A549 (cell line): ENCODE results near the gene TTC3.

Source experiments
- CTCF ChIP-seq: fragments of >200 bp; sonication (Bioruptor Twin); formaldehyde crosslinking; IDR thresholded peaks from 3 replicates; pipeline ENCODE4 v1.5.1; 2016
- MAFK ChIP-seq: fragments of 450-650 bp; IDR thresholded peaks from 2 replicates; pipeline ENCODE4 v1.6.1; 2014; ENCODE audit not compliant: partially characterized antibody
- MAX ChIP-seq: IDR thresholded peaks from 2 replicates; pipeline ENCODE4 v1.6.1; 2012
- PHF8 ChIP-seq: fragments of 200-600 bp; sonication (generic); IDR thresholded peaks from 2 replicates; pipeline ENCODE4 v1.6.1; 2016; ENCODE audit warnings: low read depth, mild to moderate bottlenecking, antibody characterized with exemption, moderate library complexity, borderline replicate concordance
- POLR2A ChIP-seq: IDR thresholded peaks from 2 replicates; pipeline ENCODE4 v1.6.1; 2012; ENCODE audit warnings: mild to moderate bottlenecking, low read length
- RAD21 ChIP-seq, 2 experiments: fragments of >200 bp in 1 of 2; sonication (Bioruptor Twin) in 1 of 2; formaldehyde crosslinking in 1 of 2; IDR thresholded peaks in 1 of 2; conservative IDR thresholded peaks in 1 of 2; 2 replicates in 1 of 2; 3 replicates in 1 of 2; pipeline ENCODE4 v1.6.1; 2012 to 2018; ENCODE audit warnings: inconsistent platforms in 1 of 2
- RCOR1 ChIP-seq: fragments of 150-350 bp; IDR thresholded peaks from 2 replicates; pipeline ENCODE4 v1.6.1; 2014; ENCODE audit warnings: antibody characterized with exemption, low read length, low read depth
- REST ChIP-seq: fragments of 200-600 bp; sonication (generic); IDR thresholded peaks from 2 replicates; pipeline ENCODE4 v1.6.1; 2016; ENCODE audit warnings: antibody characterized with exemption, mild to moderate bottlenecking, moderate library complexity
- TF ChIP-seq, protein P1 (sequence below): fragments of 250-450 bp; sonication (Bioruptor Pico); IDR thresholded peaks from 2 replicates; pipeline ENCODE4 v1.5.0; 2020; ENCODE audit warnings: low read depth, mild to moderate bottlenecking, moderate library complexity

GRCh38 chr21:37231671-37232070 lies 158.6 kb downstream of the TTC3 start:
- TF ChIP-seq, protein P1, sequence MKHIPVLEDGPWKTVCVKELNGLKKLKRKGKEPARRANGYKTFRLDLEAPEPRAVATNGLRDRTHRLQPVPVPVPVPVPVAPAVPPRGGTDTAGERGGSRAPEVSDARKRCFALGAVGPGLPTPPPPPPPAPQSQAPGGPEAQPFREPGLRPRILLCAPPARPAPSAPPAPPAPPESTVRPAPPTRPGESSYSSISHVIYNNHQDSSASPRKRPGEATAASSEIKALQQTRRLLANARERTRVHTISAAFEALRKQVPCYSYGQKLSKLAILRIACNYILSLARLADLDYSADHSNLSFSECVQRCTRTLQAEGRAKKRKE (CRISPR knock-in tag) = no peak
- no peak for TF ChIP-seq PHF8
- TF ChIP-seq REST = no peak
- TF ChIP-seq POLR2A = no peak
- no peak for TF ChIP-seq CTCF
- no peak for TF ChIP-seq RCOR1
- TF ChIP-seq RAD21 (conservative IDR thresholded peaks at IDR 0.05 in 1 of 2, IDR thresholded peaks at IDR 0.05 in 1 of 2) = no peak
- no peak for TF ChIP-seq MAX
- TF ChIP-seq MAFK = no peak
